Vagina (tissue), 2 donors: ENCODE measurements around the gene PODXL2.

ENCODE experiments used
- POLR2A ChIP-seq, 2 donors: fragments of 450-650 bp; IDR thresholded peaks; one replicate each; pipeline ENCODE4 v1.6.1; 2017; ENCODE audit warnings: antibody characterized with exemption in 2 of 2, mild to moderate bottlenecking in 2 of 2, moderate library complexity in 2 of 2
- TF ChIP-seq, protein P1 (sequence below), 3 experiments: fragments of 450-650 bp in 2 of 3; fragments of 200-600 bp in 1 of 3; sonication (generic) in 1 of 3; IDR thresholded peaks; one replicate each; pipeline ENCODE4 v1.5.1; 2017 to 2019; ENCODE audit warnings: antibody characterized with exemption in 3 of 3, mild to moderate bottlenecking in 2 of 3, moderate library complexity in 2 of 3

DNA sequence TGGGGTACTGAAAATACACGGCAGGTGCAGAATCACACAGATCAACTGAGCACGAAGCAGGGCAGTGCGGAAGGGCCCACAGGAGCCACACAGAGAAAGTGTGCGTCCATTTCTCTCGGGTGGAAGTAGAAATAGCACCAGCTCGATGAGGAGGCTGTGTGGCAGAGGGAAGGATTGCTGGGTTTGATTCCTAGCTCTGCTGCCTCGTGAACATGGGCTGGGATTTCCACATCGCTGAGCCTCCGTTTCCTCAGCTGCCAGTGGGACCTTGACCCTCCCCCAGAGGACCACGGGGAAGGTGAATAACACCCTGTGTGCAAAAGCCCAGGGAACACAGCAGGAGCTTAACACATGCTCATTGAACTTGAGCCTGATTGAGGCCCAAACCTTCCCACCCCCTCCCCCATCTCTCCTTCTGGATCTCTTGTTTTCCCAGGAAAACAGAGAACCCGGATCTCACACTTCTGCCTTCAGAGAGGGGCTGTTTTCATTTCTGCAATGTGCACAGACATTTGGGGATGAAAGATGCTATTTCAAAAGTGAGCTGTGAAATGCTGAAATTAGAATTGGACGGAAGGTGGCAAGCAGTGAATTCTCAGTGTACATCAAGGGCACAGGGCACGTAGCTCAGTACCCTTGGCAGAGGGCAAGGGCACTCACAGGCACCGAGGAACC is 82.2 kb downstream of the PODXL2 start:
- TF ChIP-seq, protein P1, sequence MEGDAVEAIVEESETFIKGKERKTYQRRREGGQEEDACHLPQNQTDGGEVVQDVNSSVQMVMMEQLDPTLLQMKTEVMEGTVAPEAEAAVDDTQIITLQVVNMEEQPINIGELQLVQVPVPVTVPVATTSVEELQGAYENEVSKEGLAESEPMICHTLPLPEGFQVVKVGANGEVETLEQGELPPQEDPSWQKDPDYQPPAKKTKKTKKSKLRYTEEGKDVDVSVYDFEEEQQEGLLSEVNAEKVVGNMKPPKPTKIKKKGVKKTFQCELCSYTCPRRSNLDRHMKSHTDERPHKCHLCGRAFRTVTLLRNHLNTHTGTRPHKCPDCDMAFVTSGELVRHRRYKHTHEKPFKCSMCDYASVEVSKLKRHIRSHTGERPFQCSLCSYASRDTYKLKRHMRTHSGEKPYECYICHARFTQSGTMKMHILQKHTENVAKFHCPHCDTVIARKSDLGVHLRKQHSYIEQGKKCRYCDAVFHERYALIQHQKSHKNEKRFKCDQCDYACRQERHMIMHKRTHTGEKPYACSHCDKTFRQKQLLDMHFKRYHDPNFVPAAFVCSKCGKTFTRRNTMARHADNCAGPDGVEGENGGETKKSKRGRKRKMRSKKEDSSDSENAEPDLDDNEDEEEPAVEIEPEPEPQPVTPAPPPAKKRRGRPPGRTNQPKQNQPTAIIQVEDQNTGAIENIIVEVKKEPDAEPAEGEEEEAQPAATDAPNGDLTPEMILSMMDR (IDR thresholded peaks at IDR 0.05) = no peak
- no peak for TF ChIP-seq POLR2A (IDR thresholded peaks at IDR 0.05)
